Neural cell (in vitro differentiated cells): ENCODE results near the gene EIF2S3B. TPM values are rescaled to one million over a fixed set of nuclear protein-coding genes. Genes with fewer than 3 reads are reported as not detected.

Experiments used
- H2AFZ ChIP-seq: fragments of 200-600, 300-800 bp; sonication (generic), shearing (Covaris generic); 2 replicates; pipeline ENCODE4 v1.6.0; 2014; ENCODE audit warnings: low read depth, mild to moderate bottlenecking, antibody characterized with exemption, low read length, moderate library complexity
- H3F3A ChIP-seq: fragments of 200-600 bp; shearing (Covaris generic); 2 replicates; pipeline ENCODE4 v1.6.1; 2016; ENCODE audit warnings: mild to moderate bottlenecking, moderate library complexity, mixed read lengths, antibody characterized with exemption, low read length; ENCODE audit not compliant: insufficient read depth, poor library complexity, severe bottlenecking
- H3K27ac ChIP-seq: fragments of 200-600, 300-800 bp; sonication (generic), shearing (Covaris generic); 2 replicates; pipeline ENCODE4 v1.5.1; 2014; ENCODE audit warnings: mild to moderate bottlenecking, low read length, moderate library complexity
- H3K27me3 ChIP-seq: fragments of 300-800, 200-600 bp; sonication (generic), shearing (Covaris generic); 2 replicates; pipeline ENCODE4 v1.6.0; 2014; ENCODE audit warnings: mild to moderate bottlenecking, low read depth, low read length, moderate library complexity; ENCODE audit not compliant: insufficient read depth
- H3K36me3 ChIP-seq: fragments of 300-800, 200-600 bp; sonication (generic), shearing (Covaris generic); 2 replicates; pipeline ENCODE4 v1.5.1; 2014; ENCODE audit warnings: mild to moderate bottlenecking, antibody characterized with exemption, low read length, moderate library complexity; ENCODE audit not compliant: insufficient read depth
- H3K4me2 ChIP-seq: fragments of 300-800, 200-600 bp; sonication (generic), shearing (Covaris generic); 2 replicates; pipeline ENCODE4 v1.6.0; 2014; ENCODE audit warnings: mild to moderate bottlenecking, low read length
- H3K4me3 ChIP-seq: fragments of 300-800, 200-600 bp; sonication (generic), shearing (Covaris generic); 2 replicates; pipeline ENCODE4 v1.5.1; 2014; ENCODE audit warnings: mild to moderate bottlenecking, low read length, moderate library complexity
- H3K79me2 ChIP-seq: fragments of 200-600 bp; shearing (Covaris generic); replicated peaks from 2 replicates; pipeline ENCODE4 v1.6.0; 2014; ENCODE audit warnings: mild to moderate bottlenecking, low read length, moderate library complexity; ENCODE audit not compliant: insufficient read depth
- H3K9ac ChIP-seq: fragments of 300-800, 200-600 bp; sonication (generic), shearing (Covaris generic); 2 replicates; pipeline ENCODE4 v1.6.1; 2016; ENCODE audit warnings: mild to moderate bottlenecking, low read length, mixed read lengths
- H3K9me2 ChIP-seq: fragments of 200-600 bp; shearing (Covaris generic); 2 replicates; pipeline ENCODE4 v1.6.1; 2016; ENCODE audit warnings: mild to moderate bottlenecking, low read length, mixed read lengths; ENCODE audit not compliant: insufficient read depth
- H3K9me3 ChIP-seq: fragments of 200-600, 300-800 bp; sonication (generic), shearing (Covaris generic); 2 replicates; pipeline ENCODE4 v1.6.1; 2016; ENCODE audit warnings: mild to moderate bottlenecking, mixed run types, low read length, moderate library complexity, mixed read lengths
- H4K20me1 ChIP-seq: fragments of 200-600 bp; shearing (Covaris generic); 2 replicates; pipeline ENCODE4 v1.6.1; 2016; ENCODE audit warnings: mild to moderate bottlenecking, mixed run types; ENCODE audit not compliant: insufficient read depth
- CTCF ChIP-seq: fragments of 450-650 bp; IDR thresholded peaks from 2 replicates; pipeline ENCODE4 v1.5.1; 2014; ENCODE audit warnings: antibody characterized with exemption, mild to moderate bottlenecking, moderate library complexity; ENCODE audit not compliant: poor library complexity, severe bottlenecking
- EP300 ChIP-seq: fragments of 450-650 bp; conservative IDR thresholded peaks from 2 replicates; pipeline ENCODE4 v1.6.1; 2014; ENCODE audit warnings: antibody characterized with exemption, mild to moderate bottlenecking, moderate library complexity; ENCODE audit not compliant: poor library complexity, severe bottlenecking
- EZH2 ChIP-seq: fragments of 200-600, 300-800 bp; shearing (Covaris generic), sonication (generic); IDR thresholded peaks from 2 replicates; pipeline ENCODE4 v1.6.1; 2014; ENCODE audit warnings: antibody characterized with exemption, low read length, borderline replicate concordance, mild to moderate bottlenecking; ENCODE audit not compliant: insufficient read depth, poor library complexity, severe bottlenecking
- MXI1 ChIP-seq: fragments of 450-650 bp; conservative IDR thresholded peaks from 2 replicates; pipeline ENCODE4 v1.6.1; 2014; ENCODE audit warnings: antibody characterized with exemption, mild to moderate bottlenecking; ENCODE audit not compliant: poor library complexity, severe bottlenecking
- POLR2AphosphoS5 ChIP-seq: IDR thresholded peaks from 2 replicates; pipeline ENCODE4 v1.6.1; 2012
- RAD21 ChIP-seq: fragments of 450-650 bp; conservative IDR thresholded peaks from 2 replicates; pipeline ENCODE4 v1.6.1; 2014; ENCODE audit warnings: antibody characterized with exemption, mild to moderate bottlenecking, moderate library complexity
- REST ChIP-seq: IDR thresholded peaks from 2 replicates; pipeline ENCODE4 v1.6.1; 2012; ENCODE audit warnings: borderline replicate concordance
- SMC3 ChIP-seq: fragments of 450-650 bp; conservative IDR thresholded peaks from 2 replicates; pipeline ENCODE4 v1.6.1; 2014; ENCODE audit warnings: antibody characterized with exemption, mild to moderate bottlenecking, moderate library complexity; ENCODE audit not compliant: poor library complexity
- TAF1 ChIP-seq: IDR thresholded peaks from 2 replicates; pipeline ENCODE4 v1.6.1; 2012; ENCODE audit warnings: low read depth
- polyA plus RNA-seq: library from polyadenylated mRNA; depleted of rRNA; stranded (reverse); fragments of >200 nt; gene quantifications from 2 replicates; pipeline ENCODE4 v1.2.3, GENCODE V29; 2014

Gene EIF2S3B
- polyA plus RNA-seq, 1 donor from 2014 or later = 3.6 TPM

- Histone ChIP-seq H3K9me3 (no peaks in the 10 kb centered on the region), H3K9ac (no peak overlapping the region), H3K79me2 (no peaks in the 10 kb centered on the region), H3K4me3 (no peak overlapping the region), H3F3A (no peaks in the 10 kb centered on the region), H3K9me2 (no peaks in the 10 kb centered on the region), H3K4me2 (no peak overlapping the region), H3K27me3 (no peaks in the 10 kb centered on the region), H4K20me1 (no peaks in the 10 kb centered on the region), H3K27ac (no peak overlapping the region), H3K36me3 (no peaks in the 10 kb centered on the region), H2AFZ (no peak overlapping the region)
- TF ChIP-seq REST = no peak
- TF ChIP-seq RAD21 = no peak
- TF ChIP-seq EZH2 = no peak
- TF ChIP-seq MXI1 = no peak
- TF ChIP-seq CTCF = no peak
- no peak for TF ChIP-seq SMC3
- no peak for TF ChIP-seq TAF1
- TF ChIP-seq POLR2AphosphoS5 = no peak
- no peak for TF ChIP-seq EP300
Observed at GRCh38 chr12:10457760-10458159, 47.9 kb upstream of the EIF2S3B start.

- Histone ChIP-seq H3K36me3 (no peaks in the 10 kb centered on the region), H3K27me3 (no peaks in the 10 kb centered on the region), H3K27ac (no peak overlapping the region), H3K79me2 (no peaks in the 10 kb centered on the region), H3K9me2 (no peaks in the 10 kb centered on the region), H2AFZ (no peak overlapping the region), H3K4me2 (no peak overlapping the region), H3K4me3 (no peak overlapping the region), H3K9me3 (no peaks in the 10 kb centered on the region), H3K9ac (no peak overlapping the region), H4K20me1 (no peaks in the 10 kb centered on the region), H3F3A (no peaks in the 10 kb centered on the region)
- TF ChIP-seq EP300 (no peak), SMC3 (no peak), EZH2 (no peak), MXI1 (no peak), POLR2AphosphoS5 (no peak), RAD21 (no peak), REST (no peak), CTCF (no peak), TAF1 (no peak)
Observed at GRCh38 chr12:10466311-10466710, 39.4 kb upstream of the EIF2S3B start.
